BJ (cell line): ENCODE measurements around the gene LGALS12. TPM values are rescaled to one million over a fixed set of nuclear protein-coding genes. Genes with fewer than 3 reads are reported as not detected.
"Not testable (repeated sequence)": the region's sequence is repeated elsewhere in the genome, so short reads cannot be mapped to it uniquely, and the experiment has no call there.

Experiments
- CTCF ChIA-PET: fragments of 350-600 bp; formaldehyde crosslinking; extraction: SDS; loops from one replicate; lab custom pipeline; 2021; ENCODE audit warnings: antibody characterized with exemption, inconsistent platforms; lab: Yijun Ruan, JAX
- POLR2A ChIA-PET: fragments of 300-600 bp; sonication (Branson Sonifier 250); formaldehyde crosslinking; extraction: SDS; loops from one replicate; lab custom pipeline; 2021; ENCODE audit warnings: antibody characterized with exemption; lab: Charles Lee
- DNase-seq: peaks from one replicate; pipeline ENCODE4 v3.0.0-alpha.2; 2011; ENCODE audit warnings: low read depth
- H3K27me3 ChIP-seq: 2 replicates; pipeline ENCODE4 v1.6.0; 2011; ENCODE audit warnings: low read length; ENCODE audit not compliant: control insufficient read depth, insufficient read depth
- H3K36me3 ChIP-seq: 2 replicates; pipeline ENCODE4 v1.5.1; 2011; ENCODE audit warnings: low read length; ENCODE audit not compliant: control insufficient read depth, insufficient read depth
- H3K4me3 ChIP-seq: 2 replicates; pipeline ENCODE4 v1.5.1; 2011; ENCODE audit warnings: low read depth, mild to moderate bottlenecking, control low read depth, low read length
- polyA plus RNA-seq: library from polyadenylated mRNA; depleted of rRNA; stranded (reverse); fragments of >200 nt; gene quantifications from 2 replicates; pipeline ENCODE4 v1.2.3, GENCODE V29; 2011
- TF ChIP-seq, protein P1 (sequence below): IDR thresholded peaks from 2 replicates; pipeline ENCODE4 v1.5.1; 2011; ENCODE audit warnings: low read depth, mild to moderate bottlenecking, control low read depth, inconsistent platforms, low read length, moderate library complexity; ENCODE audit not compliant: insufficient read depth

The LGALS12 gene
- polyA plus RNA-seq, 1 experiment = not detected

GRCh38 chr11:63536669-63537292, 30.9 kb downstream of the LGALS12 start, which contains the start of gene PLAAT4:
PLAAT4 (plus strand) TSS chr11:63536808; CDS start chr11:63536869, 61 bp downstream.
- ChIA-PET CTCF (interaction anchor here (0.5 to 1.8 kb wide), 3 partner anchors 14 to 79 kb away, joined by 3 to 6 read pairs (median 6); partner anchors contain the start of gene PLAAT2), POLR2A (no interaction called here)
- no peak for DNase-seq

GRCh38 chr11:63537293-63538101, 31.6 kb downstream of the LGALS12 start:
- CTCF ChIA-PET = interaction anchor here (0.5 to 1.8 kb wide), 4 partner anchors 14 to 107 kb away, joined by 3 to 6 read pairs (median 4); partner anchors contain the start of gene PLAAT2
- TF ChIP-seq, protein P1, sequence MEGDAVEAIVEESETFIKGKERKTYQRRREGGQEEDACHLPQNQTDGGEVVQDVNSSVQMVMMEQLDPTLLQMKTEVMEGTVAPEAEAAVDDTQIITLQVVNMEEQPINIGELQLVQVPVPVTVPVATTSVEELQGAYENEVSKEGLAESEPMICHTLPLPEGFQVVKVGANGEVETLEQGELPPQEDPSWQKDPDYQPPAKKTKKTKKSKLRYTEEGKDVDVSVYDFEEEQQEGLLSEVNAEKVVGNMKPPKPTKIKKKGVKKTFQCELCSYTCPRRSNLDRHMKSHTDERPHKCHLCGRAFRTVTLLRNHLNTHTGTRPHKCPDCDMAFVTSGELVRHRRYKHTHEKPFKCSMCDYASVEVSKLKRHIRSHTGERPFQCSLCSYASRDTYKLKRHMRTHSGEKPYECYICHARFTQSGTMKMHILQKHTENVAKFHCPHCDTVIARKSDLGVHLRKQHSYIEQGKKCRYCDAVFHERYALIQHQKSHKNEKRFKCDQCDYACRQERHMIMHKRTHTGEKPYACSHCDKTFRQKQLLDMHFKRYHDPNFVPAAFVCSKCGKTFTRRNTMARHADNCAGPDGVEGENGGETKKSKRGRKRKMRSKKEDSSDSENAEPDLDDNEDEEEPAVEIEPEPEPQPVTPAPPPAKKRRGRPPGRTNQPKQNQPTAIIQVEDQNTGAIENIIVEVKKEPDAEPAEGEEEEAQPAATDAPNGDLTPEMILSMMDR = no peak
- H3K27me3 ChIP-seq = peaks cover 2% of the 10 kb centered on the region; the same call in 1 of the 2 replicates
- peak overlapping the region; percentile 33 for H3K4me3 ChIP-seq
- no peaks in the 10 kb centered on the region for H3K36me3 ChIP-seq
- no peak for DNase-seq
- POLR2A ChIA-PET = no interaction called here

More at GRCh38 chr11:63536669-63537292, 30.9 kb downstream of the LGALS12 start, which contains the start of gene PLAAT4:
- H3K27me3 ChIP-seq = peaks cover 2% of the 10 kb centered on the region; the same call in 1 of the 2 replicates
- H3K4me3 ChIP-seq = peak within 1 kb of the TSS; percentile 33
- H3K36me3 ChIP-seq = no peaks in the 10 kb centered on the region
- TF ChIP-seq, protein P1 = peak; percentile 22

DNA sequence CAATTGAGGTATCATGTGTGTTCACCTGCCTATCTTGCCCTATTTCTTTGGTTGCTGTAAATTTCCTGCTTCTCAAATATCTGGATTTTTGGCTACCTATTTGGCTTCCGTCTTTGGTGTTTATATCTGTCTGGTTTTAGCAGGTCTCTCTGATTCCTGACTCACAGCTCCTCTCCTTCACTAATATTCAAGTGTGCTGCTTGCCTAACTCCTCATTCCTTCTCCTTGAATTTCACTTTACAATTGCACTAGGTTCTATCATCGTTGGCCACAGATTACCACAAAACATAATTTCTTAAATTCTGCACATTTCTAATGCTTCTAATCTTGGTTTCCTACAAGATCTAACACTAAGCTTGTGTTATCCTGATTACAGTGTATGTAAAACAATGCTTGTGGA, 36.6 kb downstream of the LGALS12 start:
- DNase-seq, POLR2A ChIA-PET, H3K4me3 ChIP-seq, H3K36me3 ChIP-seq, CTCF ChIA-PET, H3K27me3 ChIP-seq: not testable (repeated sequence)

- ChIA-PET POLR2A (no interaction called here), CTCF (no interaction called here)
- H3K36me3 ChIP-seq = no peaks in the 10 kb centered on the region
- TF ChIP-seq, protein P1 = no peak
- H3K27me3 ChIP-seq = peaks cover 3% of the 10 kb centered on the region
- H3K4me3 ChIP-seq = no peak overlapping the region
- no peak for DNase-seq
These were observed 37.8 kb downstream of the LGALS12 start for GRCh38 chr11:63543711-63544110.

DNA sequence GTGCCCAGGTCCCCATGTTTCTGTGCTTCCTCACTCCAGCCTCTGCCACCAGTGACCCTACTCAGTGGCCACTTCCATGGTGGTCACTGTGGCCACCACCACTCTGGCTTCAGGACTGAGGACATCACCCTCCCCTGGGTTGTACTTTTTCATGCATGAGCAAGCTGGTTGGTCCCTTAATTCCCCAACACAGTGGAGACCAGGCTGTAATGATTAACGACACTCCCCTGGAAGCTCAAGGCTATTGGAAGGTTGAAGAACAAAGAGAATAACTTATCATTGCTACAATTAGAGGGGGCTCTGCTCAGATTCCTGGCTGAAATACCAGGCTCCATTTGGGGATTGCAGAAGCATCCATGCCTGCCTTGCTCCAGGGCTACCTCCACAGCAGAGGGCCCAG, 41.2 kb downstream of the LGALS12 start:
- DNase-seq = no peak
- CTCF ChIA-PET = interaction anchor here (1.0 kb wide), 1 partner anchor 15 kb away, joined by 3 read pairs; no protein-coding TSS in a partner anchor
- POLR2A ChIA-PET = no interaction called here
- Histone ChIP-seq H3K36me3 (no peaks in the 10 kb centered on the region), H3K4me3 (no peak overlapping the region), H3K27me3 (peaks cover 2% of the 10 kb centered on the region)
- TF ChIP-seq, protein P1 = no peak
